D721Med (cell line): ENCODE measurements around the gene DYNC1H1.

Source experiments
- DNase-seq: peaks from one replicate; pipeline ENCODE4 v3.0.0; 2011; ENCODE audit warnings: low spot score; ENCODE audit not compliant: insufficient read length
- FAIRE-seq: peaks from 2 replicates; lab custom pipeline; 2011; peaks lifted over from hg19 to GRCh38; lab: Jason Lieb, UNC
- TF ChIP-seq, protein P1 (sequence below): IDR thresholded peaks from 2 replicates; pipeline ENCODE4 v1.5.1; 2012; ENCODE audit warnings: mild to moderate bottlenecking, control low read depth; ENCODE audit not compliant: insufficient read depth; ENCODE audit errors: missing control alignments

Gene DYNC1H1

DNA sequence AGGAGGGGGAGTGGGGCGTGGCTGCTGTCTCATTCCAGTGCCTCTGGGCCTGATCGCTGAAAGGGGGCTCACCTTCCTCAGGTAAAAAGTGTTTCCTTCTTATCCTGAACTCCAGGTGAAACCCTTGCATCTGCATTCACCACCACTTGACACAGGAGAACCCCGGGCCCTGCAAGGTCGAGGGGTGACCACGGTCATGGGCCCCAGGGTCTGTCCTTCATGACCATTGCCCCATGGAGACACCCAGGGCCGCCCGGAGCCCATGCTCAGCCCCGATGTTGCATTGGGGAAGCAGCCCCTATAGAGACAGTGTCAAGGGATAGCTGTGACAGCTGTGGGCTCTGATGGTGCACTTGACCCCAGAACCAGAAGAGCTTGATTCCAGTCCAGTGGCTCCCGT lies 34.4 kb upstream of the DYNC1H1 start:
- no peak for FAIRE-seq
- TF ChIP-seq, protein P1, sequence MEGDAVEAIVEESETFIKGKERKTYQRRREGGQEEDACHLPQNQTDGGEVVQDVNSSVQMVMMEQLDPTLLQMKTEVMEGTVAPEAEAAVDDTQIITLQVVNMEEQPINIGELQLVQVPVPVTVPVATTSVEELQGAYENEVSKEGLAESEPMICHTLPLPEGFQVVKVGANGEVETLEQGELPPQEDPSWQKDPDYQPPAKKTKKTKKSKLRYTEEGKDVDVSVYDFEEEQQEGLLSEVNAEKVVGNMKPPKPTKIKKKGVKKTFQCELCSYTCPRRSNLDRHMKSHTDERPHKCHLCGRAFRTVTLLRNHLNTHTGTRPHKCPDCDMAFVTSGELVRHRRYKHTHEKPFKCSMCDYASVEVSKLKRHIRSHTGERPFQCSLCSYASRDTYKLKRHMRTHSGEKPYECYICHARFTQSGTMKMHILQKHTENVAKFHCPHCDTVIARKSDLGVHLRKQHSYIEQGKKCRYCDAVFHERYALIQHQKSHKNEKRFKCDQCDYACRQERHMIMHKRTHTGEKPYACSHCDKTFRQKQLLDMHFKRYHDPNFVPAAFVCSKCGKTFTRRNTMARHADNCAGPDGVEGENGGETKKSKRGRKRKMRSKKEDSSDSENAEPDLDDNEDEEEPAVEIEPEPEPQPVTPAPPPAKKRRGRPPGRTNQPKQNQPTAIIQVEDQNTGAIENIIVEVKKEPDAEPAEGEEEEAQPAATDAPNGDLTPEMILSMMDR: no peak
- no peak for DNase-seq

DNA sequence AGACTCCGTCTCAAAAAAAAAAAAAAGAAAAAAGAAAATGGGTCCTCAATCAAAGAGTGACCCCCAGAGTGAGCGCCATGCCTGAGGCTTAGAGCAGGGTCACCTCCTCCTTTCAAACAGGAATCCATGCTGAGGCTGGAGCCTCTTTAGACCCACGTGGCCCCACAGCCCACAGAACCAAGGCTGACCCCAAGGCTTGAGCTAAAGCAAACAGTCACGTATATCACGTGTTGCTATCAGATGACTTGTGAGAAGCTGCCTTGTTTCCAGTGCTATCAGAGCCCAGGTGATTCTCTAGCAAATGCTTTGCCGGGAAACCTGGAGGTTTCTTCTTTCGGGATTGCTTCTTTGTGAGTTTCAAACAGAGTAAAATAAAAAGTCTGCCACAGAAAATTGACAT lies 31.7 kb upstream of the DYNC1H1 start:
- DNase-seq: no peak
- TF ChIP-seq, protein P1: no peak
- no peak for FAIRE-seq

DNA sequence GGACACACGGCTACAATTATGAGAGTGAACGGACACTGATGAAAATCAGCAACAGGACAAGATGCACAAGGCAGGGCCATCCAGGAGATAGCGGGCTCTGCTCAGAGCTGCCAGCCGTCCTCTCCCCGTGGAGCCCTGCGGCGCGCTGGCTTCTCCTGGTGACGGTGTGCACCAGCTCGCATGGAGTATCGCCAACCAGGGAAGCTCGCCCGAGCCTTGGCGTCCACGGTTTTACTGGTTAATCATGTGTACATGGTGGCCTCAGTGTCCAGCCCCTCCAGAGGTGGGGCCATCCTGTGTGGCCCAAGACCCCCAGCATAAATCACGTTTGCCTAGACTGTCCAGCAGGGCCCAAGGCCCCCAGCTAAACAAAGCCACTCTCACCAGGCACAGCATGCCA lies 31.2 kb upstream of the DYNC1H1 start:
- FAIRE-seq (no peak), DNase-seq (no peak)
- TF ChIP-seq, protein P1: no peak

DNA sequence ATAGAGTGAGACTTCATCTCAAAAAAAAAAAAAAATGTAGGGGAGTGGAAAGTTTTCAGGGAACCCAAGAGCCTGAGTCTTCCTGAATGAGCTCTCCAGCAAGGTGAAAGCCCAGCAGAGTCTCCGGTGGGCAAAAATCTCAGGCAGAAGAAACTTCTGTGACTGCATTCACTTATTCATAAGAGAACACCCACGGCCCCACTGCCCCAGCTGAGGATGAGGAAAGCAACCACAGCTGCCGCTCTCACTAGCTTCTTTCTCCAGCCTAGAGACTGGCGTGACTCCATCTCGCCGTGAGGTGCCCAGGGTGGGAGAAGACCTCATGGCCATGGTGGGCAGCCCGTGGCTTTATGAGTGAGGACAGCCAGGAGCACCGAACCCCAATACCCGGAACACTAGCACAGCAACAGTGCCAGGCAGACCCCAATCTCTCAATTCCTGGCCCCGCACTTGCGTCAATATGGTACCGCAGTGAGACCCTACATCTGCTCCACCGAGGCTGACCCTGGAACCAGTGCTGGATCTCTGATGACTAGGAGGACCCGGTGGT lies 29.7 kb upstream of the DYNC1H1 start:
- DNase-seq (no peak), FAIRE-seq (no peak)
- TF ChIP-seq, protein P1: no peak

DNA sequence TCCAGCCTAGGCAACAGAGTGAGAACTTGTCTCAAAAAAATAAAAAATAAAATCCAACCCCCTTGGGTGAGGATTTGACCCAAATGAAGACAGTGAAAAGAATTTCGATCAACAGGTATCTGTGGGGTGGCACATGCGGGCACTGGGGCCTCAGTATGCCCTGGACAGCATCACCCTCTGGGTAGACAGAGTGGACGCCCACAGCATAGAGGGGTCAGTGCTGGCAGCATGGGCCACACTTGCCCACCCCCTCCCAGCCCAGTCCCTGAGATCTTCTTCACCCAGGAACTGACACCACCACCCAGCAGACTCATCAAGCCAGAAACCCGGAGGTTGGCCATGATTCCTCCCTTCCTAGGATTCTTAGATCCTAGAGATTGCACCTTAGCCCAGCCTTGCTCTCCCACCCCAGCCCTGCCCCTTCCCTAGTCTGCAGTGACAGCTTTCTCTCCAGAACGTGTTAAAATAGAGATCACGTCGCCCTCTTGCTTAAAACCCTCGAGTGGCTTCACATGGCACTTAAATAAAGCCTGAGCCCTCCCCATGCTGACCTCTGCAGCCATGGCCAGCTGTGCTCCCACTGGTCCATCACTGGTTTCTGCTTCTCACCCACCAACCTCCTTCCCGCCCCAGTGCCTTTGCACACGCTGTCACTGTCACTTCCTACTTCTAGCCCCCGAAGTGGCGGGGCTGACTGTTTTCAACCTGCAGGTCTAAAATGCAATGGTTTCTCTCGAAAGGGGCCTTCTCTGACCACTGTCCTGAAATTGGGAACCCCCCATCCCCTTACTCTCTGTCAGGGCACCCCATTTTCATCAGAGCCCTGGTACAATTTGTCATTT lies 26.2 kb upstream of the DYNC1H1 start:
- DNase-seq (no peak), FAIRE-seq (no peak)
- TF ChIP-seq, protein P1: no peak

DNA sequence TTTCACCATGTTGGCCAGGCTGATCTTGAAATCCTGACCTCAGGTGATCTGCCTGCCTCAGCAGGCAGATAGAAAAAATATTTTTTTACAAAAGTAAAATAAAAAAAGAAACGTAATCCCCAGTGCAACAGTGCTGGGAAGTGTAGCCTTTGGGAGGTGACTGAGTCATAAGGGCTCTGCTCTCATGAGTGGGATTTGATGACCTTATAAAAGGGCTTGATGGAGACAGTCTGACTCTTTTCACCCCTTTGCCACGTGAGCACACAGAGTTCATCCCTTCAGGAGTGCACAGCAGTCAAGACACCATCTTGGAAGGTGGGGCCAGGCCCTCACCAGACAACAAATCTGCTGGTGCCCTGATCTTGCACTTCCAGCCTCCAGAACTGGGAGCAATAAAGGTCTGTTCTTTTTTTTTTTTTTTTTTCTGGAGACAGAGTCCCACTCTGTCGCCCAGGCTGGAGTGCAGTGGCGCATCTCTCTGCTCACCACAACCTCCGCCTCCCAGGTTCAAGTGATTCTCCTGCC lies 24.7 kb upstream of the DYNC1H1 start:
- DNase-seq (no peak), FAIRE-seq (no peak)
- TF ChIP-seq, protein P1: no peak

DNA sequence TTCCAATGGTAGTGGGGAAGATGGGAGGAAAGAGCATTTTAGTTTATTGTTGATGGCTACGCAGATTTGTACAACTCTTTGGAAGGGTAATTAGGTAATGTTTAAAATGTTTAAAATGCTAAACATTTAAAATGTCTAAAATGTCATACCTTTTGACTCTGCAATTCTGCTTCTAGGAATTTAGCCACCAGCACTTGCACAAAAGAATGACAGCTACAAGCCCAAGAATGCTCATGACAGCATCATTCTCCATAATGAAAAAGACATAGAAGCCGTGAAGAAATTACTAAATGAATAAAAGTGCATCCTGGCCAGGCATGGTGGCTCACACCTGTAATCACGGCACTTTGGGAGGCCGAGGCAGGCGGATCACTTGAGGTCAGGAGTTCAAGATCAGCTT lies 19.9 kb upstream of the DYNC1H1 start:
- TF ChIP-seq, protein P1: no peak
- FAIRE-seq (no peak), DNase-seq (no peak)
